ENCODE data around the gene TNK2.
"Not testable (repeated sequence)": the region's sequence is repeated elsewhere in the genome, so short reads cannot be mapped to it uniquely, and the experiment has no call there.

DNA sequence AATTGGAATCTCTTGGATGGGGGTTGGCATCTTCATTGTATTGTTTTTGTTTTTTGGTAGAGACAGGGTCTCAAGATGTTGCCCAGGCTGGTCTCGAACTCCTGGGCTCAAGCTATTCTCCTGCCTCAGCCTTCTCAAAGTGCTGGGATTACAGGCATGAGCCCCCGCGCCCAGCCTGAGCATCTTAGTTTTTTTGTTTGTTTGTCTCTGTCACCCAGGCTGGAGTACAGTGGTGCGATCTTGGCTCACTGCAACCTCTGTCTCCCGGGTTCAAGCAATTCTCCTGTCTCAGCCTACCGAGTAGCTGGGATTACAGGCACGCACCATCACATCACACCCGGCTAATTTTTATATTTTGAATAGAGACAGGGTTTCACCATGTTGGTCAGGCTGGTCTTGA, 5.8 kb upstream of the TNK2 start:
- not testable (repeated sequence) for TF ChIP-seq CTCF, POLR2A (IDR thresholded peaks at IDR 0.05)

Measured in adrenal gland (tissue), 5 donors.